DOHH2 (cell line): Measurements from ENCODE around the gene CLDN14.

ENCODE experiments used
- EZH2phosphoT487 ChIP-seq: fragments of 200-600 bp; sonication (generic); IDR thresholded peaks from 2 replicates; pipeline ENCODE4 v1.6.1; 2017; ENCODE audit warnings: borderline replicate concordance, mild to moderate bottlenecking, antibody characterized with exemption, low read length, moderate library complexity, mixed read lengths
- TF ChIP-seq, protein P1 (sequence below): fragments of 200-600 bp; sonication (generic); IDR thresholded peaks from one replicate; pipeline ENCODE4 v1.5.1; 2014; ENCODE audit warnings: antibody characterized with exemption, mild to moderate bottlenecking, low read depth, low read length; ENCODE audit not compliant: poor library complexity, severe bottlenecking

DNA sequence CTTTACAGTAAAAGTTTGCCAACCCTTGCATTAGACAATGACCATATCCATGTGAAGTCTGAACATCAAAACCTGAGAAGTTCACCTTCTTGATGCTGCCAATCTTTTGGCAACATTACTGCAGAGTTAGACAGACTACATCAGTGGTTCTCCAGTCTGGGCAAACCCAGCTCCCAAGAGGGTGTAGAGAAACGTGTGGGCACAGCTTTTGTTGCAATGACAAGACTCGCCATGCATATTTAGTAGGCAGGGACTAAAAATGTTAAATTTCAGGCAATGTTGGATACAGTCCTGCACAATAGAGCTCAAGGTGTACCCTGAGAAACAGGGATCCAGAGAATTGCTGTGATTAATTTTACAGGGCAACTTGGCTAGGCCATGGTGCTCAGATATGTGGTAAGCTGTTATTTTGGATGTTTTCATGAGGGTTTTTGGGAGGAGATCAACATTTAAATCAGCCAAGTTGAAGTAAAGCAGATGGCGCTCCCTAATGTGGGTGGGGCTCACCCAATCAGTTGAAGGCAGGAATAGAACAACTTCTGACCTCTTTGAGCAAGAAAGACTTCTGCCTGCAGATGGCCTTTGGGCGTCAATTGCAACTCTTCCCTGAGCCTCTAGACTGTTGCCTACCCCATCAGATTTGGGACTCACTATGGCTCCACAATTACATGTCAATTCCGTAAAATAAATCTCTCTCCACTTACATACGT, 37.6 kb upstream of the CLDN14 start:
- TF ChIP-seq, protein P1, sequence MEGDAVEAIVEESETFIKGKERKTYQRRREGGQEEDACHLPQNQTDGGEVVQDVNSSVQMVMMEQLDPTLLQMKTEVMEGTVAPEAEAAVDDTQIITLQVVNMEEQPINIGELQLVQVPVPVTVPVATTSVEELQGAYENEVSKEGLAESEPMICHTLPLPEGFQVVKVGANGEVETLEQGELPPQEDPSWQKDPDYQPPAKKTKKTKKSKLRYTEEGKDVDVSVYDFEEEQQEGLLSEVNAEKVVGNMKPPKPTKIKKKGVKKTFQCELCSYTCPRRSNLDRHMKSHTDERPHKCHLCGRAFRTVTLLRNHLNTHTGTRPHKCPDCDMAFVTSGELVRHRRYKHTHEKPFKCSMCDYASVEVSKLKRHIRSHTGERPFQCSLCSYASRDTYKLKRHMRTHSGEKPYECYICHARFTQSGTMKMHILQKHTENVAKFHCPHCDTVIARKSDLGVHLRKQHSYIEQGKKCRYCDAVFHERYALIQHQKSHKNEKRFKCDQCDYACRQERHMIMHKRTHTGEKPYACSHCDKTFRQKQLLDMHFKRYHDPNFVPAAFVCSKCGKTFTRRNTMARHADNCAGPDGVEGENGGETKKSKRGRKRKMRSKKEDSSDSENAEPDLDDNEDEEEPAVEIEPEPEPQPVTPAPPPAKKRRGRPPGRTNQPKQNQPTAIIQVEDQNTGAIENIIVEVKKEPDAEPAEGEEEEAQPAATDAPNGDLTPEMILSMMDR, result no peak
- TF ChIP-seq EZH2phosphoT487, result no peak
